DND-41 (cell line): ENCODE measurements around the gene GADL1.
A peak's percentile ranks its signal among the peaks of the same experiment; 100 is the strongest.

Experiments used
- ATAC-seq: fragments of 200-7000 bp; cut with Tn5 transposase; 3 replicates; pipeline ENCODE4 v1.9.1; 2021; ENCODE audit warnings: low read depth; ENCODE audit not compliant: insufficient read depth
- DNase-seq: peaks from one replicate; pipeline ENCODE4 v3.0.0-alpha.2; 2020
- H2AFZ ChIP-seq: 2 replicates; pipeline ENCODE4 v1.6.0; 2012; ENCODE audit warnings: low read depth, low read length
- H3K27ac ChIP-seq: 2 replicates; pipeline ENCODE4 v1.5.1; 2012; ENCODE audit warnings: low read length, inconsistent platforms
- H3K27me3 ChIP-seq: fragments of 200-600 bp; sonication (generic); 2 replicates; pipeline ENCODE4 v1.6.0; 2012; ENCODE audit warnings: low read length, mild to moderate bottlenecking, inconsistent platforms; ENCODE audit not compliant: insufficient read depth, poor library complexity
- H3K36me3 ChIP-seq: 2 replicates; pipeline ENCODE4 v1.5.1; 2012; ENCODE audit warnings: low read length, inconsistent platforms; ENCODE audit not compliant: insufficient read depth
- H3K4me1 ChIP-seq: 2 replicates; pipeline ENCODE4 v1.5.1; 2012; ENCODE audit warnings: mild to moderate bottlenecking, low read length; ENCODE audit not compliant: insufficient read depth
- H3K4me2 ChIP-seq: 2 replicates; pipeline ENCODE4 v1.6.0; 2012; ENCODE audit warnings: mild to moderate bottlenecking, moderate library complexity, low read length, inconsistent platforms; ENCODE audit not compliant: insufficient read depth
- H3K4me3 ChIP-seq, 2 experiments: fragments of 200-600 bp in 1 of 2; shearing (Covaris generic) in 1 of 2; 2 replicates each; pipeline ENCODE4 v1.5.1; 2012 to 2016; ENCODE audit warnings: inconsistent platforms in 2 of 2, low read length in 2 of 2, mild to moderate bottlenecking in 2 of 2, low read depth in 1 of 2, moderate library complexity in 1 of 2
- H3K79me2 ChIP-seq: 2 replicates; pipeline ENCODE4 v1.6.0; 2012; ENCODE audit warnings: low read length, inconsistent platforms; ENCODE audit not compliant: insufficient read depth
- H3K9ac ChIP-seq: 2 replicates; pipeline ENCODE4 v1.6.0; 2012; ENCODE audit warnings: low read depth, mild to moderate bottlenecking, inconsistent platforms, low read length, moderate library complexity
- H3K9me3 ChIP-seq: 2 replicates; pipeline ENCODE4 v1.5.1; 2012; ENCODE audit warnings: low read length, moderate library complexity, mild to moderate bottlenecking, inconsistent platforms; ENCODE audit not compliant: insufficient read depth, severe bottlenecking
- H4K20me1 ChIP-seq: 2 replicates; pipeline ENCODE4 v1.6.0; 2012; ENCODE audit warnings: low read length; ENCODE audit not compliant: insufficient read depth
- CTCF ChIP-seq: IDR thresholded peaks from 2 replicates; pipeline ENCODE4 v1.5.1; 2012; ENCODE audit warnings: borderline replicate concordance, low read length, moderate library complexity, mild to moderate bottlenecking; ENCODE audit not compliant: poor library complexity, severe bottlenecking; ENCODE audit errors: extremely low read depth
- EZH2 ChIP-seq: IDR thresholded peaks from 3 replicates; pipeline ENCODE4 v1.6.1; 2012; ENCODE audit warnings: borderline replicate concordance, low read depth, mild to moderate bottlenecking, moderate library complexity, low read length, inconsistent platforms; ENCODE audit not compliant: severe bottlenecking

GADL1 gene

GRCh38 chr3:30777426-30778113 is 116.9 kb downstream of the GADL1 start:
- Histone ChIP-seq H3K79me2 (no peaks in the 10 kb centered on the region), H3K4me3 (no peak overlapping the region), H3K4me1 (no peaks in the 10 kb centered on the region), H3K4me2 (no peak overlapping the region), H3K9me3 (no peaks in the 10 kb centered on the region), H3K36me3 (no peaks in the 10 kb centered on the region), H3K9ac (no peak overlapping the region), H3K27ac (no peak overlapping the region), H2AFZ (no peak overlapping the region), H3K27me3 (no peaks in the 10 kb centered on the region), H4K20me1 (no peaks in the 10 kb centered on the region)
- ATAC-seq (0 out of 3 replicates have a peak, but pooled peaks have one; percentile 29), DNase-seq (no peak)
- TF ChIP-seq EZH2 (no peak), CTCF (no peak)

- no peak overlapping the region for H3K4me3 ChIP-seq
- no peak for DNase-seq
- no peak overlapping the region for H2AFZ ChIP-seq
- H3K36me3 ChIP-seq, result no peaks in the 10 kb centered on the region
- H3K27me3 ChIP-seq, result no peaks in the 10 kb centered on the region
- no peaks in the 10 kb centered on the region for H3K79me2 ChIP-seq
- H3K9ac ChIP-seq, result no peak overlapping the region
- TF ChIP-seq CTCF (no peak), EZH2 (no peak)
- no peak overlapping the region for H3K4me2 ChIP-seq
- no peaks in the 10 kb centered on the region for H4K20me1 ChIP-seq
- H3K9me3 ChIP-seq, result no peaks in the 10 kb centered on the region
- no peaks in the 10 kb centered on the region for H3K4me1 ChIP-seq
- no peak for ATAC-seq
- no peak overlapping the region for H3K27ac ChIP-seq
Observed at GRCh38 chr3:30776186-30776815, 118.2 kb downstream of the GADL1 start.

GRCh38 chr3:30775040-30775439 is 119.4 kb downstream of the GADL1 start:
- no peaks in the 10 kb centered on the region for H3K79me2 ChIP-seq
- H3K36me3 ChIP-seq, result no peaks in the 10 kb centered on the region
- no peaks in the 10 kb centered on the region for H3K4me1 ChIP-seq
- TF ChIP-seq CTCF (no peak), EZH2 (no peak)
- no peak overlapping the region for H3K4me2 ChIP-seq
- no peak overlapping the region for H2AFZ ChIP-seq
- no peak overlapping the region for H3K27ac ChIP-seq
- no peaks in the 10 kb centered on the region for H3K9me3 ChIP-seq
- DNase-seq (no peak), ATAC-seq (no peak)
- H4K20me1 ChIP-seq, result no peaks in the 10 kb centered on the region
- H3K27me3 ChIP-seq, result no peaks in the 10 kb centered on the region
- H3K4me3 ChIP-seq, result no peak overlapping the region
- no peak overlapping the region for H3K9ac ChIP-seq
